H9 (cell line): ENCODE measurements around the gene KRTAP4-8. TPM values are rescaled to one million over a fixed set of nuclear protein-coding genes. Genes with fewer than 3 reads are reported as not detected.
"Not testable (repeated sequence)": the region's sequence is repeated elsewhere in the genome, so short reads cannot be mapped to it uniquely, and the experiment has no call there.

Source experiments
- DNase-seq: peaks from one replicate; pipeline ENCODE4 v3.0.0-alpha.2; 2017
- H2AFZ ChIP-seq: one replicate; pipeline ENCODE4 v1.6.1; 2013; ENCODE audit warnings: mild to moderate bottlenecking, low read length, control low read depth, moderate library complexity
- H2AK5ac ChIP-seq: 2 replicates; pipeline ENCODE4 v1.6.1; 2013; ENCODE audit warnings: low read length, control low read depth, mixed read lengths; ENCODE audit not compliant: insufficient read length
- H2BK120ac ChIP-seq: one replicate; pipeline ENCODE4 v1.6.1; 2013; ENCODE audit warnings: low read depth, mild to moderate bottlenecking, low read length, control low read depth, inconsistent platforms; ENCODE audit not compliant: poor library complexity, severe bottlenecking
- H2BK12ac ChIP-seq: 2 replicates; pipeline ENCODE4 v1.6.1; 2013; ENCODE audit warnings: low read length, control low read depth, mixed read lengths, low read depth; ENCODE audit not compliant: insufficient read length
- H2BK15ac ChIP-seq: 2 replicates; pipeline ENCODE4 v1.6.1; 2013; ENCODE audit warnings: low read depth, low read length, control low read depth
- H2BK20ac ChIP-seq: one replicate; pipeline ENCODE4 v1.6.1; 2013; ENCODE audit warnings: low read depth, mild to moderate bottlenecking, low read length, control low read depth, inconsistent platforms; ENCODE audit not compliant: poor library complexity, severe bottlenecking
- H2BK5ac ChIP-seq: 2 replicates; pipeline ENCODE4 v1.6.1; 2013; ENCODE audit warnings: low read length, control low read depth, mixed read lengths; ENCODE audit not compliant: insufficient read length
- H3K14ac ChIP-seq: 2 replicates; pipeline ENCODE4 v1.6.1; 2013; ENCODE audit warnings: low read length, control low read depth; ENCODE audit not compliant: insufficient read depth
- H3K18ac ChIP-seq: 2 replicates; pipeline ENCODE4 v1.6.1; 2013; ENCODE audit warnings: low read depth, mild to moderate bottlenecking, mixed read lengths, low read length, control low read depth; ENCODE audit not compliant: insufficient read length
- H3K23ac ChIP-seq: 2 replicates; pipeline ENCODE4 v1.6.1; 2013; ENCODE audit warnings: low read length, control low read depth, mixed read lengths, low read depth; ENCODE audit not compliant: insufficient read length
- H3K23me2 ChIP-seq: 2 replicates; pipeline ENCODE4 v1.6.1; 2013; ENCODE audit warnings: low read depth, mild to moderate bottlenecking, mixed read lengths, low read length, control low read depth; ENCODE audit not compliant: insufficient read length, poor library complexity, severe bottlenecking
- H3K27ac ChIP-seq: 2 replicates; pipeline ENCODE4 v1.5.1; 2013; ENCODE audit warnings: low read length, control low read depth, mixed read lengths, low read depth; ENCODE audit not compliant: insufficient read length
- H3K27me3 ChIP-seq: 2 replicates; pipeline ENCODE4 v1.6.1; 2013; ENCODE audit warnings: low read length, control low read depth, inconsistent platforms; ENCODE audit not compliant: insufficient read depth
- H3K4ac ChIP-seq: 2 replicates; pipeline ENCODE4 v1.6.1; 2013; ENCODE audit warnings: low read depth, mild to moderate bottlenecking, control low read depth, inconsistent platforms, low read length, moderate library complexity
- H3K4me1 ChIP-seq: 2 replicates; pipeline ENCODE4 v1.6.1; 2013; ENCODE audit warnings: low read length, control low read depth, inconsistent platforms; ENCODE audit not compliant: insufficient read depth
- H3K4me2 ChIP-seq: 2 replicates; pipeline ENCODE4 v1.6.1; 2013; ENCODE audit warnings: low read length, control low read depth, mixed read lengths; ENCODE audit not compliant: insufficient read length, insufficient read depth
- H3K56ac ChIP-seq: 2 replicates; pipeline ENCODE4 v1.6.1; 2013; ENCODE audit warnings: low read depth, mild to moderate bottlenecking, mixed read lengths, low read length, control low read depth; ENCODE audit not compliant: insufficient read length
- H3K79me1 ChIP-seq: 2 replicates; pipeline ENCODE4 v1.6.1; 2013; ENCODE audit warnings: low read depth, mild to moderate bottlenecking, moderate library complexity, low read length, control low read depth, inconsistent platforms; ENCODE audit not compliant: insufficient read depth, poor library complexity, severe bottlenecking
- H3K79me2 ChIP-seq: 2 replicates; pipeline ENCODE4 v1.6.1; 2013; ENCODE audit warnings: low read length, control low read depth, inconsistent platforms; ENCODE audit not compliant: insufficient read depth
- H3K9ac ChIP-seq: 2 replicates; pipeline ENCODE4 v1.6.1; 2013; ENCODE audit warnings: low read length, control low read depth, mixed read lengths; ENCODE audit not compliant: insufficient read length; ENCODE audit errors: extremely low read depth
- H3K9me3 ChIP-seq: one replicate; pipeline ENCODE4 v1.6.1; 2013; ENCODE audit warnings: low read depth, low read length, inconsistent platforms; ENCODE audit not compliant: control insufficient read depth
- H3T11ph ChIP-seq: one replicate; pipeline ENCODE4 v1.6.1; 2013; ENCODE audit warnings: mild to moderate bottlenecking, low read length, control low read depth, inconsistent platforms
- H4K20me1 ChIP-seq: one replicate; pipeline ENCODE4 v1.6.1; 2013; ENCODE audit not compliant: control insufficient read depth, insufficient read length, insufficient read depth
- H4K5ac ChIP-seq: 2 replicates; pipeline ENCODE4 v1.6.1; 2013; ENCODE audit warnings: low read depth, mild to moderate bottlenecking, mixed read lengths, low read length, control low read depth; ENCODE audit not compliant: insufficient read length
- H4K8ac ChIP-seq: replicated peaks from 2 replicates; pipeline ENCODE4 v1.6.1; 2013; ENCODE audit warnings: low read length, control low read depth, mixed read lengths, low read depth; ENCODE audit not compliant: insufficient read length
- H4K91ac ChIP-seq: 2 replicates; pipeline ENCODE4 v1.6.1; 2013; ENCODE audit warnings: low read depth, mild to moderate bottlenecking, moderate library complexity, mixed read lengths, low read length, control low read depth; ENCODE audit not compliant: insufficient read length
- H3K27ac Mint-ChIP-seq, 3 experiments: 2 replicates in 2 of 3; 3 replicates in 1 of 3; pipeline ENCODE4 v1.8.0; 2020 to 2021; ENCODE audit warnings: mixed read lengths in 3 of 3, mild to moderate bottlenecking in 1 of 3, moderate library complexity in 1 of 3
- H3K27me3 Mint-ChIP-seq: 2 replicates; pipeline ENCODE4 v1.8.0; 2021; ENCODE audit warnings: low read depth, mild to moderate bottlenecking, moderate library complexity, mixed read lengths
- H3K36me3 Mint-ChIP-seq, 3 experiments: 2 replicates in 2 of 3; 3 replicates in 1 of 3; pipeline ENCODE4 v1.8.0; 2020 to 2021; ENCODE audit warnings: low read depth in 3 of 3, mixed read lengths in 3 of 3; ENCODE audit not compliant: insufficient read depth in 1 of 3
- H3K4me1 Mint-ChIP-seq, 2 experiments: 2 replicates each; pipeline ENCODE4 v1.8.0; 2020; ENCODE audit warnings: mixed read lengths in 2 of 2
- H3K4me3 Mint-ChIP-seq, 2 experiments: 2 replicates in 1 of 2; 3 replicates in 1 of 2; pipeline ENCODE4 v1.8.0; 2020 to 2021; ENCODE audit warnings: mild to moderate bottlenecking in 2 of 2, mixed read lengths in 2 of 2, moderate library complexity in 1 of 2
- H3K9me3 Mint-ChIP-seq, 2 experiments: 2 replicates in 1 of 2; 3 replicates in 1 of 2; pipeline ENCODE4 v1.8.0; 2020; ENCODE audit warnings: mild to moderate bottlenecking in 2 of 2, mixed read lengths in 2 of 2, moderate library complexity in 1 of 2
- CTCF ChIP-seq: fragments of 200-600 bp; sonication (generic); conservative IDR thresholded peaks from 3 replicates; pipeline ENCODE4 v1.8.0; 2021; ENCODE audit warnings: antibody characterized with exemption, mild to moderate bottlenecking
- WGBS: extraction: QIAGEN DNeasy Blood & Tissue Kit; methylation state at CpG from one replicate; pipeline ENCODE4 v1.1.7; 2013; ENCODE audit warnings: missing lambda C conversion rate, low lambda C conversion rate, mixed read lengths; ENCODE audit not compliant: insufficient read length; ENCODE audit errors: extremely low coverage; 5-methylcytosine and 5-hydroxymethylcytosine counted together
- total RNA-seq: library from RNA; stranded (reverse); gene quantifications from 2 replicates; pipeline ENCODE4 v1.2.1, GENCODE V29; 2021

KRTAP4-8 gene
- total RNA-seq, 1 experiment from 2014 or later: not detected

GRCh38 chr17:41121742-41122141 lies 23.8 kb upstream of the KRTAP4-8 start:
- no peaks in the 10 kb centered on the region for H4K20me1 ChIP-seq
- H3K79me2 ChIP-seq: no peaks in the 10 kb centered on the region
- H3K18ac ChIP-seq: no peak overlapping the region
- H3T11ph ChIP-seq: no peak overlapping the region
- no peak for DNase-seq
- peaks cover 0 to 2% (median 0%) of the 10 kb centered on the region in 3 experiments; a peak in 2 of 7 replicates for H3K36me3 Mint-ChIP-seq
- H3K79me1 ChIP-seq: no peaks in the 10 kb centered on the region
- H2BK5ac ChIP-seq: no peak overlapping the region
- no peaks in the 10 kb centered on the region for H3K9me3 ChIP-seq
- H3K4me1 ChIP-seq: no peaks in the 10 kb centered on the region
- H3K4me1 Mint-ChIP-seq: peaks cover 17 to 21% of the 10 kb centered on the region in 2 experiments
- H4K8ac ChIP-seq: no peak overlapping the region
- no peak overlapping the region for H4K91ac ChIP-seq
- no peaks in the 10 kb centered on the region for H3K23me2 ChIP-seq
- H4K5ac ChIP-seq: no peak overlapping the region
- no peak for TF ChIP-seq CTCF
- H3K9me3 Mint-ChIP-seq: peaks cover 4 to 5% of the 10 kb centered on the region in 2 experiments; a peak in 4 of 5 replicates
- H3K27me3 ChIP-seq: no peaks in the 10 kb centered on the region
- no peak overlapping the region for H2BK120ac ChIP-seq
- no peak overlapping the region for H2BK20ac ChIP-seq
- no peak overlapping the region for H2BK15ac ChIP-seq
- no peak overlapping the region for H3K27ac Mint-ChIP-seq
- no peak overlapping the region for H3K56ac ChIP-seq
- no peak overlapping the region for H3K4me3 Mint-ChIP-seq
- WGBS: no CpG with 5 or more reads among the region's 2 CpGs
- no peak overlapping the region for H2AK5ac ChIP-seq
- no peaks in the 10 kb centered on the region; the same call in 1 of the 2 replicates for H3K27me3 Mint-ChIP-seq
- no peak overlapping the region for H2BK12ac ChIP-seq
- H3K9ac ChIP-seq: no peak overlapping the region
- no peak overlapping the region for H3K4ac ChIP-seq
- no peak overlapping the region for H2AFZ ChIP-seq
- H3K14ac ChIP-seq: no peak overlapping the region
- no peak overlapping the region for H3K23ac ChIP-seq
- no peak overlapping the region for H3K4me2 ChIP-seq
- no peak overlapping the region for H3K27ac ChIP-seq

GRCh38 chr17:41119696-41120690 lies 22.1 kb upstream of the KRTAP4-8 start:
- not testable (repeated sequence) for H2BK120ac ChIP-seq, H3K27me3 ChIP-seq, H2BK20ac ChIP-seq, H3K23me2 ChIP-seq, H3T11ph ChIP-seq, H3K79me2 ChIP-seq, H2BK15ac ChIP-seq, H2AK5ac ChIP-seq, H3K27ac ChIP-seq, H3K4me3 Mint-ChIP-seq, H2AFZ ChIP-seq, H3K27me3 Mint-ChIP-seq, H3K23ac ChIP-seq, H3K9ac ChIP-seq, H3K14ac ChIP-seq, H3K56ac ChIP-seq, H3K9me3 ChIP-seq, H3K4me1 ChIP-seq, DNase-seq, H4K20me1 ChIP-seq, H4K8ac ChIP-seq, H3K4me2 ChIP-seq, H4K5ac ChIP-seq, H3K27ac Mint-ChIP-seq, H3K36me3 Mint-ChIP-seq, H2BK5ac ChIP-seq, H2BK12ac ChIP-seq, H3K18ac ChIP-seq, H3K4ac ChIP-seq, H3K79me1 ChIP-seq, H4K91ac ChIP-seq
- H3K4me1 Mint-ChIP-seq: peaks cover 31 to 33% of the 10 kb centered on the region in 2 experiments
- H3K9me3 Mint-ChIP-seq: peaks cover 0 to 12% of the 10 kb centered on the region in 2 experiments; a peak in 4 of 5 replicates
- WGBS: no CpG with 5 or more reads among the region's 11 CpGs
